BE2C (cell line): ENCODE data around the gene KCND1. TPM values are rescaled to one million over a fixed set of nuclear protein-coding genes. Genes with fewer than 3 reads are reported as not detected.

Source experiments
- DNase-seq: peaks from one replicate; pipeline ENCODE4 v3.0.0-alpha.2; 2020
- H3K27me3 ChIP-seq: fragments of 250-450 bp; sonication (Bioruptor Pico); 2 replicates; pipeline ENCODE4 v1.5.1; 2020; ENCODE audit warnings: mild to moderate bottlenecking
- H3K36me3 ChIP-seq: fragments of 250-450 bp; sonication (Bioruptor Pico); 2 replicates; pipeline ENCODE4 v1.5.1; 2020; ENCODE audit warnings: mild to moderate bottlenecking
- H3K4me1 ChIP-seq: fragments of 250-450 bp; sonication (Bioruptor Pico); 2 replicates; pipeline ENCODE4 v1.5.1; 2020
- H3K4me3 ChIP-seq: 2 replicates; pipeline ENCODE4 v1.5.1; 2011; ENCODE audit warnings: low read depth, low read length
- H3K9me3 ChIP-seq: fragments of 250-450 bp; sonication (Bioruptor Pico); 2 replicates; pipeline ENCODE4 v1.5.1; 2020
- polyA plus RNA-seq: library from polyadenylated mRNA; unstranded; fragments of >200 nt; gene quantifications from one replicate; pipeline ENCODE4 v1.2.1, GENCODE V29; 2012; ENCODE audit warnings: low read depth, missing spikeins; ENCODE audit not compliant: insufficient read length, insufficient read depth
- TF ChIP-seq, protein P1 (sequence below): IDR thresholded peaks from 2 replicates; pipeline ENCODE4 v1.5.1; 2012; ENCODE audit warnings: mild to moderate bottlenecking, low read depth, low read length

Gene KCND1
- polyA plus RNA-seq: 5.0 TPM

DNA sequence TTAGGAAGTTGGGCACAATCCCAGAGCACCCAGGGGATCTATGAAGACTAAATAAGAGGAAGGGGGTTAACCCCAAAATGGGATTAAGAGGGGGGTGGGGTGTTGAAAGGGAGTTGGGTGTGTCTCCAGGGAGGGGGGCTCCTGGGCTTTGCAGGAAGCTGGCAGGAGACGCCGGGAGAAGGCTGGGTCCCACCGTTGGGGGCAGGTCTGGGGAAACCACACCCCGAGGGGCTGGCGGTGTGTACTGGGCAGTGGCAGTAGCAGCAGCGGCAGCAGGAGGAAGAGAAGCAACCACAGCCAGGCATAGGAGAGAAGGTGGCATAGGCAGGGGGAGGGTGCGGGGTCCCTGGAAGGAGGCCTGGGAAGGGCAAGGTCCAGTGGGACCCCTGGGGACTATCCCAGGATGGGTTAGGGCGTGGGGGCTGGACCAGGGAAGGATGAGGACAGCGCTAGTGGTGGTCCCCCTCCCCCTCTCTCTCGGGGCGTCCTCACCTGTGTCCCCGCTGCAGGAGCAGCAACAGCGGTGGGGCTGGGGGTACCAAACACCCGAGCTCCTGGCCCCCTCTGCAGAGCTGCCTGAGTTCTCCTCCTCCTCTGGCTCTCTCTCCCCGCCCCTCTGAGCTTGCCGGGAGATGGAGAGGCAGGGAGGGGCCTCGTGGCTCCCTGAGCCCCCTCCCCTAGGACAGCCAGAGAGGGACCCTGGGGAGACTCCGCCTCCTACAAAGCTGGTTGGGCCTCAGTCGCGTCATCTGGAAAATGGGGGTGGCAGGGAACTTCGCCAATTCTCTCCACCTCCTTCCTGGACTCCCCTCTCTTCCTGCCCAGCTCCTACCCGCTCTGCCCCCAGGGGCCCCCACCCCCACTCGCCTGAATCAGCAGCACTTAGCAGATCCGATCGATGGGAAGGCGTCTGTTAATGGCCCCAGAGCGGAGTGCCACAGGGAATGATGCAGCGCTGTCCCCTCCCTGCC lies at the start of gene KCND1:
TSS of gene KCND1 (minus strand) at position 596 of the 971 bp plus-strand sequence. CDS start 1,573 bp downstream, outside the sequence.
- Histone ChIP-seq H3K27me3 (no peaks in the 10 kb centered on the region), H3K9me3 (no peaks in the 10 kb centered on the region), H3K4me3 (peak within 1 kb of the TSS; percentile 40), H3K4me1 (no peaks in the 10 kb centered on the region), H3K36me3 (no peaks in the 10 kb centered on the region; the same call in 1 of the 2 replicates)
- TF ChIP-seq, protein P1, sequence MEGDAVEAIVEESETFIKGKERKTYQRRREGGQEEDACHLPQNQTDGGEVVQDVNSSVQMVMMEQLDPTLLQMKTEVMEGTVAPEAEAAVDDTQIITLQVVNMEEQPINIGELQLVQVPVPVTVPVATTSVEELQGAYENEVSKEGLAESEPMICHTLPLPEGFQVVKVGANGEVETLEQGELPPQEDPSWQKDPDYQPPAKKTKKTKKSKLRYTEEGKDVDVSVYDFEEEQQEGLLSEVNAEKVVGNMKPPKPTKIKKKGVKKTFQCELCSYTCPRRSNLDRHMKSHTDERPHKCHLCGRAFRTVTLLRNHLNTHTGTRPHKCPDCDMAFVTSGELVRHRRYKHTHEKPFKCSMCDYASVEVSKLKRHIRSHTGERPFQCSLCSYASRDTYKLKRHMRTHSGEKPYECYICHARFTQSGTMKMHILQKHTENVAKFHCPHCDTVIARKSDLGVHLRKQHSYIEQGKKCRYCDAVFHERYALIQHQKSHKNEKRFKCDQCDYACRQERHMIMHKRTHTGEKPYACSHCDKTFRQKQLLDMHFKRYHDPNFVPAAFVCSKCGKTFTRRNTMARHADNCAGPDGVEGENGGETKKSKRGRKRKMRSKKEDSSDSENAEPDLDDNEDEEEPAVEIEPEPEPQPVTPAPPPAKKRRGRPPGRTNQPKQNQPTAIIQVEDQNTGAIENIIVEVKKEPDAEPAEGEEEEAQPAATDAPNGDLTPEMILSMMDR: no peak
- DNase-seq: peak; percentile 63

DNA sequence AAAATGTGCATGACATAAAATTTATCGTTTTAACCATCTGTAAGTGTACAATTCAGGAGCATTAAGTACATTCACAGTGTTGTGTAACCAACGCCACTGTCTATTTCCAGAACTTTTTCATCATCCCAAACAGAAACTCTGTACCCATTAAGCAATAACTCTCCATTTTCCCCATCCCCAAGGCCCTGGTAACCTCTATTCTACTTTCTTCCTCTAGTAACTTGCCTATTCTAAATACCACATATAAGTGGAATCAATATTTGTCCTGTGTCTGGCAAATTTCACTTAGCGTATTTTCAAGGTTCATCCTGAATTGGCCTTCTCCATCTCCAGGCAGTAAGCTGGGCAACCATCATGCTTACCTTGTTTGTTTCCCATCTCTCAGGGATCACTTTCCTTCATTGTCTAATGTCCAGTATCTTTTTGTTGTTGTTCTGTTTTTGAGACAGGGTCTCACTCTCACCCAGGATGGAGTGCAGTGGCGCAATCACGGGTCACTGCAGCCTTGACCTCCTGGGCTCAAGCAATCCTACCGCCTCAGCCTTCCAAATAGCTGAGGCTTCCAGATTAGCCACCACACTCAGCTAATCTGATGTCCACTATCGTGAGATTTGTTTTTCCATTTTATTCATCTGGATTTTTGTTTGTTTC lies 48.1 kb upstream of the KCND1 start:
- H3K4me1 ChIP-seq: no peaks in the 10 kb centered on the region
- TF ChIP-seq, protein P1: no peak
- DNase-seq: no peak
- no peaks in the 10 kb centered on the region for H3K9me3 ChIP-seq
- H3K27me3 ChIP-seq: no peaks in the 10 kb centered on the region
- H3K36me3 ChIP-seq: no peaks in the 10 kb centered on the region
- no peak overlapping the region for H3K4me3 ChIP-seq

DNA sequence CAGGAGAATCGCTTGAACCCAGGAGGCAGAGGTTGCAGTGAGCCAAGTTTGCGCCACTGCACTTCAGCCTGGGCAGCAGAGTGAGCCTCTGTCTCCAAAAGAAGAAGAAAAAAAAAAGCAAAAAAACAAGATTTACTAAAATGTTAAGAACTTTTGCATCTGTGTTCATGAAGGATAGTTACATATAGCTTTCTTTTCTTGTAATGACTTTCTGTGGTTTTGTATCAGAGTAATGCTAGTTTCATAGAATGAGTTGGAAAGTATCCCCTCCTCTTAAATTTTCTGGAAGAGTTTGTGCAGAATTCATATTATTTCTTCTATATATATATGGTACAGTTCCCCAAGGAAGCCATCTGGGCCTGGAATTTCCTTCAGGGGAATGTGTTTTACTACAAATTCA lies 47.4 kb upstream of the KCND1 start:
- no peak overlapping the region for H3K4me3 ChIP-seq
- DNase-seq: no peak
- TF ChIP-seq, protein P1: no peak
- H3K9me3 ChIP-seq: no peaks in the 10 kb centered on the region
- no peaks in the 10 kb centered on the region for H3K27me3 ChIP-seq
- no peaks in the 10 kb centered on the region for H3K4me1 ChIP-seq
- H3K36me3 ChIP-seq: no peaks in the 10 kb centered on the region

DNA sequence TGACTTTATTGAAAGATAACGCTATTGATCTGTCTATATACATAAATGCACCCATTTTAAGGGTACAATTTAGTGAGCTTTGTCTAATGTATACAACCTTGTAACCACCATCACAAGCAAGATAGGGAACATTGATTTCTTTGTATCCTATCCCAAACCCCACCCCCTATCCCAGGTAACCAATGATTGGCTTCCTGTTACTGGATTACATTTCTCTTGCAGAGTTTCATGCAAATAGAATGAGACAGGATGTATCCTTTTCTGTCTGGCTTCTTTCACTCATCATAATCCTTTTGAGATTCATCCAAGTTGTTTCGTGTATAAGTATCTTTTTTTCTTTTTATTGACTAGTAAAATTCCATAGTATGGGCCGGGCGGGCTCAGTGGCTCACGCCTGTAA lies 32.1 kb upstream of the KCND1 start:
- Histone ChIP-seq H3K4me3 (no peak overlapping the region), H3K9me3 (no peaks in the 10 kb centered on the region), H3K36me3 (no peaks in the 10 kb centered on the region), H3K4me1 (no peaks in the 10 kb centered on the region), H3K27me3 (no peaks in the 10 kb centered on the region)
- TF ChIP-seq, protein P1: no peak
- DNase-seq: no peak

DNA sequence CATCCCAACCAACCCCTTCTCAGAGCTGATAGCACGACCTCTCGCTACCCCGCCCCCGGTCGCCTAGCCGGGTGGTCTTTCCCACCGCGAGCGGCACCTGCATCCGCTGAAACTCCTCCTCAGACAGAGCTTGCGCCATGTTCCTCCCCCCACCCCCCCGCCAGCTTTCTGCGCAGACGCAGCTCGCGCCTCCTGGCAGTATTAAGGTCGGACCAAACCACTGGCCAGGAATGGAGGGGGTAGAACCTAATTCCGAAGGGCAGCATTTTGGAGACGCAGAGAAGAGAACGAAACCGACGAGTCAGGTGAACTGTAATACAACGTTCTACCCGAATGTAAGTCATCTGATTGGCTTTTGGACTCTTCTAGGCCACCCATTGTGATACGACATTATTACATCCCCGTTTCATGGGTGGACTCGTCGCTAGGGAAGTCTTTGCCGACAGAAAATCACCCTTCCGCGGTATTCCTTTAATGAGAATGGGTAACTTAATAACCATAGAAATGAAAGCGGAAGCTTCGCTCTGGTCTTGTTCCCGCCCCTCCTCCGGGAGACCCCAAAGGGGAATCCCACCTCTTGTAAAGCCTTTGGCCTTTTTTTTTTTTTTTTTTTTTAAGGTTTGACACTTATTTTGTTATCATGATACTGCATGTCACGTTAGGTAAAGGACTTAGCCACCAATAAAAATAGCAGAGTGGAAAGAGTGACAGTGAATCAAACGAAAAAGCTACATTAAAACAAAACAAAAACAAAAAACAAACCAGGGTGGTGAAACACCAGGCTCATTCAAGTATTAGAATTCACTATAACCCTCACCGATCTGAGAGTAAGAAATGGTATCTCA lies 30.7 kb upstream of the KCND1 start, which contains the start of gene GRIPAP1:
TSS of gene GRIPAP1 (minus strand) at position 174 of the 845 bp plus-strand sequence. CDS start at position 139, 35 bp downstream.
- peak within 1 kb of the TSS; percentile 94 for H3K4me3 ChIP-seq
- no peaks in the 10 kb centered on the region for H3K27me3 ChIP-seq
- peak; percentile 74 for DNase-seq
- TF ChIP-seq, protein P1: no peak
- H3K36me3 ChIP-seq: no peaks in the 10 kb centered on the region
- no peaks in the 10 kb centered on the region for H3K4me1 ChIP-seq
- H3K9me3 ChIP-seq: no peaks in the 10 kb centered on the region
